HG03159 (cell line): Measurements from ENCODE around the gene HIRIP3.

Experiments used
- ATAC-seq: cut with Tn5 transposase; IDR thresholded peaks from one replicate; pipeline ENCODE4 v1.9.1; 2021; ENCODE audit warnings: mild to moderate bottlenecking, moderate library complexity; ENCODE audit not compliant: unreplicated experiment

HIRIP3 gene

DNA sequence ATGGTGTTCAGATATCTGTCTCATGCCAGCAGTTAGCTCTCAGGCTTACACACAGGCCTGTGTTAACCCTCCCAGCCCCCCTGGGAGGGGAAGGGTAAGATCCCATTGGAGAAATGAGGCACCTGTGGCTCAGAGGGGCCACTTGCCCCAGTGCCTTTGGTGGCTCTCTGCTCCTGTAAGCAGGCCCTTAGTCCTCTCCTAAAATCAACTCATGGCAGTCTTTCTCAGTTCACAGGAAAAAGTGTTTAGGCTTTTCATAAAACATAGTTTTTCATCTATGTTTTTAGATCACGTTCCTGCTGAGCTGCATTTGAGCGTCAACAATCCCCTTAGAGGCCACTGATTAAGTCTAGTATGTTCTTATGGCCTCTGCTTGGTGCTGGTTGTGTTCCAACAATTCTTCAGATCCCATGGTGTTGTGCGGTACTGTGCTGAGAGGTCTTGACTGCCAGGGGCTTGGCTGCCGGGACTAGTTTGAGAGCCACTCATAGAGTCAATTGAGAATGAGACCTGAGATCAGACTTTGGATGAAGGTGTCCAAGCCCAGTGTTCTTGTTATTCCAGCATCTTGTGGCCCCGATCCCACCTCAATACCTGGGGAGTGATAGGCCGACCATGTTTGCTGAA is 11.2 kb downstream of the HIRIP3 start:
- ATAC-seq, result no peak

DNA sequence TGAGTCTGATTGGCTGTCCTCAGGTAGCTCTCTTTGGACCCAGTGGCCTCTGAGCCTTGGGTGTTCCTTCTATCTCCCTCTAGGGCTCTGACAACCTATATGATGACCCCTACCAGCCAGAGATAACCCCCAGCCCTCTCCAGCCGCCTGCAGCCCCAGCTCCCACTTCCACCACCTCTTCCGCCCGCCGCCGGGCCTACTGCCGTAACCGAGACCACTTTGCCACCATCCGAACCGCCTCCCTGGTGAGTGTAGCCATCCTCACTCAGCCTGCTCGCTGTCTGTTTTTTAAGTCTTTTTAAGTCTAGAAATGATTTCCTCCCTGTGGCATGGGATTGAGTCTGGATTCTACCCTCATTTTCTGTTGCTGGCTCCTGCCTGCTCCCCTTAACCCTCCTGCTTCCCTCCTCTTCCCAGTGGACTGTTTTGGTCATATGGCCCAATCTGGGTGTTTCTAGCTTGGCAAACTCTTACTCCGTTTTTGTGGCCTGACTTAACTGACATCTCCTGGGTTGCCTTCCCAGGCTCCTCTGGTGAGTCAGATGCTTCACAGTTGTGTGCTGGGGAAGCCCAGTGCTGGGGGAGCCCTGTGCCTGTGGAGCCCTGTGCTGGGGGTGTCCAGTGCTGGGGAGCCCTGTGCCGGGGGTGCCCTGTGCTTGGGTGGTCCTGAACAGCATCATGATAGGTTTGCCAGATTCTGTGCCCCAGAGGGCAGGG is 11.8 kb downstream of the HIRIP3 start:
- no peak for ATAC-seq

DNA sequence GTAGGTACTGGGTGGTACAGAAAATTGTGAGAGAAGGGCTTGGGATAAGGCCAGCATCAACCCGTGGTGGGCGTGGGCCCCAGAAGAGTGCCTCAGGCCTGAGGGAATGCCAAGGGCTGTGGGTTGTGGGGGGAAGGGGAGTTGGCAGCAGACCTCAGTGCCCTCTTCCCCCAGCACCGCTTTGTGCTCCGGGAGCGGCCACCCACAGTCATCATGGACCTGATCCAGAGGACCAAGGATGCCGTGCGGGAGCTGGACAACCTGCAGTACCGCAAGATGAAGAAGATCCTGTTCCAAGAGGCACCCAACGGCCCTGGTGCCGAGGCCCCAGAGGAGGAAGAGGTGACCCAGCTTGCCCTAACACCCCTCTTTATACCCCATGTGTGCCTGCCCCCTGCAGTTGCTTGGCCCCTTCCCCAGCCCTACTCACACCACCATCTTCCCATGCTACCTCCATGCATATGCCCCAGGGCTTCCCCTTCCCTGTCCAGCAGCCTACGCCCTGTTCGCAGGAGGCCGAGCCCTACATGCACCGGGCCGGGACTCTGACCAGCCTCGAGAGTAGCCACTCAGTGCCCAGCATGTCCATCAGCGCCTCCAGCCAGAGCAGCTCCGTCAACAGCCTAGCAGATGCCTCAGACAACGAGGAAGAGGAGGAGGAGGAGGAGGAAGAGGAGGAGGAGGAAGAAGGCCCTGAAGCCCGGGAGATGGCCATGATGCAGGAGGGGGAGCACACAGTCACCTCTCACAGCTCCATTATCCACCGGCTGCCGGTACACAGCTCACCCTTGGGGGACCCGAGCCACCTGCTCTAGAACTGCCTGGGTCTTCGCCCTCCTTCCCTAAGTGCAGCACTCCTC is 12.6 kb downstream of the HIRIP3 start:
- no peak for ATAC-seq

DNA sequence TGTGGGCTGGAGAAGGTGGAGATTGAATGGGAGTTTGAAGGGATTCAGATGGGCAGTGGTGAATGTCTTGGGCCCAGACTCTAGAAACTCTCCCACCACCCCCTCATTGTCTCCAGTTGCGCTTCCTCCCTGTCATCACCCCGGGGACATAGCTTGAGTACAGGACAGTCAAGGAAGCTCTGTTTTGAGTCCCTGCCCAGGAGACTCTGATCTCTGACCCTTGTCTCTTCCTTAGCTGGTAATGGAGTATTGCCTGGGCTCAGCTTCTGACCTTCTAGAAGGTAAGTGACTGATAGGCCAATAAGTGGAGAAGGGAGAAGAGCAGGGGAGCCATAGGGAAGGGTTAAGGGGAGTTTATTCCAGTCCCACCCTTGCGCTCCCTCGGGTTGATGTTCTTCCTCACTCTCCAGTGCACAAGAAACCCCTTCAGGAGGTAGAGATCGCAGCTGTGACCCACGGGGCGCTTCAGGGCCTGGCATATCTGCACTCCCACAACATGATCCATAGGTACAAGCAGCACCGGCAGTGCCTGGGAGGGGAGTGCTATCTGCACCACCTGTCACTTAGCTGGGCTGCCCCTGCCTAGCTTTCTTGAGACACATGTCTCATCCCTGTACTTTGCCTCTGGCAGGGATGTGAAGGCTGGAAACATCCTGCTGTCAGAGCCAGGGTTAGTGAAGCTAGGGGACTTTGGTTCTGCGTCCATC is 16.7 kb downstream of the HIRIP3 start:
- no peak for ATAC-seq

DNA sequence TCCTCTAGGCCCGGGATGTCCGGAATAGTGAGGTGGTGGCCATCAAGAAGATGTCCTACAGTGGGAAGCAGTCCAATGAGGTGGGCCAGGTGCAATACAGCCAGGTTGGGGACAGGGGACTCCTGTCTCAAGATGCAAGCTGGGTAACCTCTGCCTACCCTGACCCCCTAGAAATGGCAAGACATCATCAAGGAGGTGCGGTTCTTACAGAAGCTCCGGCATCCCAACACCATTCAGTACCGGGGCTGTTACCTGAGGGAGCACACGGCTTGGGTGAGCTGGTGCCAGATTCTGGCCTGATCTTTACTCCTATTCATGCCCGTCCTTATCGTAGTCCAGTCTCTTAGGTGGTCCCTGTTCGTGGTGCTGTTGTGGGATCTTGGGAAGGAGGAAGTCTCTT is 17.3 kb downstream of the HIRIP3 start:
- ATAC-seq, result no peak

DNA sequence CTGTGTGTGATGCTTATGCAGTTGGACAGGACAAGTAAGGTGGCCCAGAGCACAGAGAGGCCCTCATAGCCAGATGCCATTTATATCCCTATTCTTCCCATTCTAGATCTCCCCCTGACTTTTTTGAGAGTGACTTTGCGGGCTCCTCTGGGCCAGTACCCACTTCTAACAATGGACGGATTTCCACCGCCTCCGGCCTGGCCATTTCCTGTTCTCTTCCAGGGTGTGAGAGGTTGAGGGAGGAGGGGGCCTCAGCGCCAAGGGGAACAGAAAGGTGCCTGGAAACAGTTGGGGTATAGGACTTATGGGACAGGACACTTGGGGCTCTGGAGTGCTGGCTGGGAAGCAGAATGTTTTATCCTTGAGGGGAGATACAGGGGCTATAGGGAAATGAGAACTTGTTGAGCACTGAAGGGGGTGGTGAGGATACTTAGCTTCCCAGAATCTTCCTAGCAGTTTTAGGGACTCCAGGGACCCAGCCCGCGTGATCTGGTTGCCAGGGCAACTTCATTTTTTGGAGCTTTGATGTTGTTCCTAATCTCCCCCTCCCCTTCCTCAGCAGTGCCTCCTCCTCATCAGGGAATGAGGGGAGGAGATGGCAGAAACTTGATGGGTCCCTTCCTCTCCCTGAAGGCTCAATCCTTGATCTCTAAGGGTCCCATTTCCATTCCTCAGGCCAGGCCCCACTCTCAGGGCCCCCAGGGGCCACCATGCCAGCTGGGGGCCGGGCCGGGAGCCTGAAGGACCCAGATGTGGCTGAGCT is 18.2 kb downstream of the HIRIP3 start:
- no peak for ATAC-seq

DNA sequence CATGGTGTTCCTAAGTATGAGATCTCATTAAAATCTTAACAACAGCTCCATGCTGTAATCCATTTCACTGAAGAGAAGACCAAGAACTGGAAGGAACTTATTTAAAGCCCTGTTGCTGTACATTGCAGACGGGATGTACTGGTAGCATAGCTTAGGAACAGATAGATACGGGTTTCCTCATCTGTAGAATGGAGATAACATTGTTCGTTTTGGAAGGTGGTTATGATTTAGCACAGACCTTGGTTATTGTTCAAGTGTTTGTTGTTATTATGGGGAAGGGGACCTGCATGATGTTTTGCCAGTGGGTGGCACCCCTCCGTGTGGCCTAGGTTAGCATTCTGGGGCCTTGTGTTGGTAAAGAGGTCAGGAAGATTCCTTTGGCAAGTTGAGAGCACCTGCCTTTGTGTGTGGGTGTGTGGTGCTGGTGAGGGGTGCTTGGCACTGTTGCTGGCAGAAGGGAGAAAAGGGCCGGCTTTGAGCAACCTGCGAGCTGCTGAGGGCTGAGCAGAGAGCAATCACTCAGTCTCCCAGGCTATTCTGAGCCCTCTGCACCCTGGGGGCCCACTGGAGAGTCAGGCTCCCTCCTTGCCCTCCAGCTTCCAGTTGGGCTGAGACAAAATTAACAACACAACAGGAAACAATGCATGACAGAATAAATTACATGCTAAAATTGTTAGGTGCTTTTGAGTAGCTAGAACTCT is 19.5 kb downstream of the HIRIP3 start:
- ATAC-seq, result no peak

DNA sequence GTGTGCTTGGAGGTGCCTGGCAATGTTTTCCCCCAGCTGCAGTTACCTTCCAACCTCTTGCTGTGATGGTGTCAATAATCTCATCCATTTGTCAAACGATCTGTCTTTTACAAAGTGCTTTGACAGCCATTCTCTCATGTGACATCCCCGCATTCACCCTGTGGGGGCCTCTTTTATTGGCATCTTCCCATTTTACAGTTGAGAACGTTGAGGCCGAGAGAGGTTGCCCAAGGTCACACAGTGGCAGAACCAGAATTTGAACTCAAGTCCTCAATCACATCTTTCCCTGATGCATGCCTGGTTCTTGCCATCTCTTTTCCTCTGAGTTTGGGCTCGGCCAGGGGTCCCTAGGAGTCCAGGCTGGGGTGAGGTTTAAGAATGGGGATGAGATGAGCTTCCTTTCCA is 20.3 kb downstream of the HIRIP3 start:
- ATAC-seq, result no peak

DNA sequence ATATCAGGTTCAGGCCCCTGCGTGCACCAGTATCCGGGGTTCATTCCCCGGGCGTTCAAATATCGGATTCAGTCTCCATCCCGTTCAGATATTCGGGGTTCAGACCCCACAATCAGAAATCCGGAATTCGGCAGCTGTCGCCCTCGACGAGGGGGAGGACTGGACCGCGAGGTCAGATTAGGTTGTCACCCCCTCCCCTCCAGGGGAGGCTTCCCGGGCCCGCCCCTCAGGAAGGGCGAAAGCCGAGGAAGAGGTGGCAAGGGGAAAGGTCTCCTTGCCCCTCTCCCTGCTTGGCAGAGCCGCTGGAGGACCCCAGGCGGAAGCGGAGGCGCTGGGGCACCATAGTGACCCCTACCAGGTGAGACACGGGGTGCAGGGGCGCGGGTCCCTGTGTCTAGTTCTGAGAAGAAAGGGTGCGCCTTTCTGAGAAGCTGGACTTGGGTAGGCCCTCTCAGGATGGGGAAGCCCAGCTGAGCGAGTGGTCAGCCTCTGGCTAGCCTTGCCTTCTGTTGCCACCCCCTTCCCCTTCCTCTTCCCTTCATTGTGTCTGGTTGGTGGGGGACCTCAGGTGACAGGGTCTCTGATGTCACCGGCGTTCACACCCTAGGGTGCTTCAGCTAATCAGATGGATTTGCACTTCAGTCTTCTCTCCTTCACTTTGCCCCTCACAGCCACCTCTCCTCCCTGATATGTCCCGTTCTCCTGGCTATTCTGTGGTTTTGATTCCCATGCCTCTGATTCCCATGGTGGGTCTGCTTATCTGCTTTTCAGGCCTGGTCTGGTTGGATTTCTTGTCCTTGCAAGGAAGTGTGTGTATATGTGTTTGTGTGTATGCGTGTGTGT is 20.9 kb downstream of the HIRIP3 start:
- no peak for ATAC-seq

DNA sequence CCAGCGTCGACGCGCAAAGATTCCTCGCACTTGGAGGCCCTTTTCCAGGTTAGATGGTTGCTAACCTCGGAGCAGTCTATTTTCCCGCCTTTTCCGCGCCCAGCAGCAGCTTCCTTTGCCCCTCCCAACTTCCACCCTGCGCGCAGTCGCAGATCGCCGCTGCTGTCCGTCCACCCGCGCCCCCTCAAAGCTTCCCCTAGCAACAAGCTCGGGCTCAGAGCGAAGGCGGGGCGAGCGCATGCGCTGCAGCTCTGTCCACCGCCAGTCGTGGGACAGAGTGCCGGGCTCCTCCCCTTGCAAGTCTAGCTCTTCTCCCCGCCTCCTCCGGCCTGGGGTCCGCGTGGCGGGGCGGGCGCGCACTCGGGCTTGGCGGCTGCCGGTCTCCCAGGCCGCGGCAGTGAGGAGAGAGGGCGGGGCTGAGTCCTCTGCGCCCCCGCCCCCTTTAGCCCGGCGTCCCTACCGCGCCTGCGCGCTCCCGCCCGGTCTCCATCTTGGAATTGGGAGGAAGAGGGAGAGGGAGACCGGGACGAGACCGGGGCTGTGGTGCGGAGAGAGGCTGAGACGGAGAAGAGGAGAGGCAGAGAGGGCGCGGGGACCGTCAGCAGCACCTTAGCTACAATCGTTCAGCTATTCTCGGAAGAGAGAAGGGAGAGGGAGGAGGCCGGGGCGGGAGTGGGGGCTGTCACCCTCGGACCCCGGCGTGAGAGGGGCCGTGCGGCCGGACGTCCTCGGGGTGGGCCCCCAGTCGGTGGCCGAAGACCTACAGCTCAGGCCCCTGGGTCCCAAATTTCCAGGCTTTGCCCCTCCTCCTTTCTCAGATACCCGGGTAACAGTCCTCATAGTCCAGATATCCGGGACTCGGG is 21.8 kb downstream of the HIRIP3 start, which contains the start of gene TAOK2:
TSS of gene TAOK2 (plus strand) at position 485 of the 863 bp plus-strand sequence. CDS start 3,905 bp downstream, outside the sequence.
- ATAC-seq, result peak; percentile 96

DNA sequence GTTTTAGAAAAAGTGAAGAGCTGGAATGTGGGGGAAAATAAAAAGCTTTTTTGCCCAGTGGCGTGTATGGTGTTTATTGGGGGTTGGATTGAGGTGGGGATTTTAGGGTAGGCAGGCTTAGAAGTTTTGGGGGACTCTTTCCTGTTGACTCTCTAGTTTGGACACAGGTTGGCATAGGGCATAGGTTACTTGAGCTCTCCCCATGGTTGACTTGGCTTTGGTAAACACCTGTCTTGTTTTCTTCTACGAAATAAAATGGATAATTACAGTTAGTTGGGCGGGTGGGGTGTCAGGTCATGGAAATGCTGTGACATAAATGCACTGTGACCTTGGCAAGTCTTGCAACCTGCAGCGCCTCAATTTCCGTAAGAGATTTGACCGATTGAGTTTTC is 22.4 kb downstream of the HIRIP3 start:
- no peak for ATAC-seq

DNA sequence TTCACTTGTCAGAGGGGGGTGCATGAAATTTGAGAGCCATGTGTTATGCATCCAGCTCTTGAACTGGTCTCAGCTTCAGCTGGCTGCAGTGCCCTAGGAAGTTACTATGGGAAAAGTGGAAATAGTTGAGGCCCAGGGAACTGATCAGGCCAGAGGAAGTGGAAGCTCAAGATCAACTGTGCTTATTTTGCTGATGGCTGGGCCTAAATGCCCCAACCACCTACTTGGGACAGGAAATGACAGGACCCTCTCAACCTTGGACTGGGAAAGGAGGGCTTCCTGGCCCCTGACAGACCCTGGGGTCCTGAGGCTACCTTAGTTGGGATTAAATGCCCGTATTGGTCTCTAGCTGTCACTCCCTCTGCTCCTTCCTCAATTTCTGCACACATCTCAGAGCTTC is 22.9 kb downstream of the HIRIP3 start:
- ATAC-seq, result no peak

DNA sequence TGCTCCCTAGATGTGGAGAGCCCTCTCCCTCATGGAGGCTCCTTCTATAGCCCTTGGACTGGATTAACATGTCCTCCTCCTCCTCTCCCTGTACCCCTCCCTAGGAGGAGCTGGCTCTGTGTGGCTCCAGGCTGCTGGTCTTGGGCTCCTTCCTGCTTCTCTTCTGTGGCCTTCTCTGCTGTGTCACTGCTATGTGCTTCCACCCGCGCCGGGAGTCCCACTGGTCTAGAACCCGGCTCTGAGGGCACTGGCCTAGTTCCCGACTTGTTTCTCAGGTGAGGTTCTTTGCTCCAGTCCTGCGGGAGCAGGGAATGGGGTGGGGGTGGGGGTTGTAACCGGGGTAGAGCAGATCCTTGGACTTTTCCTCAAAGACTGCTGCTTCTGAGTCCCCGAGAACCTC is 24.1 kb downstream of the HIRIP3 start:
- ATAC-seq, result no peak

DNA sequence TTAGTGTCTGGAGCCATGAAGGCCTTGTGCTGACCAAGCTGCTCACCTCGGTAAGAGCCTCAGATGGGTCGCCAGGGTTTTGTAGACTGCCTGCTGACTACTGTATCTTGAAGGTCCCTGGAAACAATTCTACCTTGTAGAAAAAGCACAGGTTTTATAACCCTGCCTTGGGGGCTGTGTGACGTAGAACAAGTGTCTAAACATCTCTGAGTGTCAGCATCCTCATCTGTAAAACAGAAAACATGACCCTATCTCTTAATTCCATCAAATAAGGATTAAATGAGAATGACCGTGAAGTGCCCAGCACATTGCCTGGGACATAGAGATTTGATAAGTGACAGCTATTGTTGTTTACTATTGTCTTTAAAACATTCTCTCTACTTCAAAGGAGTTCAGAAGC is 27.2 kb downstream of the HIRIP3 start:
- no peak for ATAC-seq

DNA sequence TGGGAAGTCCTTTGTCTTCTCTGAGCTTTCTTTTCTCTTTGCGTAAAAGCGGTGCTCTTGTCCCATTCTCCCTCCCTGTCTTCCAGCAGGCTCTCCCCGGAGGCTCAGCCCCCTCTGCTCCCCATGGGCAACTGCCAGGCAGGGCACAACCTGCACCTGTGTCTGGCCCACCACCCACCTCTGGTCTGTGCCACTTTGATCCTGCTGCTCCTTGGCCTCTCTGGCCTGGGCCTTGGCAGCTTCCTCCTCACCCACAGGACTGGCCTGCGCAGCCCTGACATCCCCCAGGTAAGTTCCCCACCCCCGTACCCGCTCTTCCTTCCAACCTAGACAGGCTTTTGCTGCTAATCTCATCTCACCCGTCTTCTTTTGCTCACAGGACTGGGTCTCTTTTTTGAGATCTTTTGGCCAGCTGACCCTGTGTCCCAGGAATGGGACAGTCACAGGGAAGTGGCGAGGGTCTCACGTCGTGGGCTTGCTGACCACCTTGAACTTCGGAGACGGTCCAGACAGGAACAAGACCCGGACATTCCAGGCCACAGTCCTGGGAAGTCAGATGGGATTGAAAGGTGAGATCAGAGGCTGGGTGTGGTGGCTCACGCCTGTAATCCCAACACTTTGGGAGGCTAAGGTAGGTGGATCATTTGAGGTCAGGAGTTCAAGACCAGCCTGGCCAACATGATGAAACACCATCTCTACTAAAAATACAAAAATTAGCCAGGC is 32.2 kb downstream of the HIRIP3 start:
- no peak for ATAC-seq

DNA sequence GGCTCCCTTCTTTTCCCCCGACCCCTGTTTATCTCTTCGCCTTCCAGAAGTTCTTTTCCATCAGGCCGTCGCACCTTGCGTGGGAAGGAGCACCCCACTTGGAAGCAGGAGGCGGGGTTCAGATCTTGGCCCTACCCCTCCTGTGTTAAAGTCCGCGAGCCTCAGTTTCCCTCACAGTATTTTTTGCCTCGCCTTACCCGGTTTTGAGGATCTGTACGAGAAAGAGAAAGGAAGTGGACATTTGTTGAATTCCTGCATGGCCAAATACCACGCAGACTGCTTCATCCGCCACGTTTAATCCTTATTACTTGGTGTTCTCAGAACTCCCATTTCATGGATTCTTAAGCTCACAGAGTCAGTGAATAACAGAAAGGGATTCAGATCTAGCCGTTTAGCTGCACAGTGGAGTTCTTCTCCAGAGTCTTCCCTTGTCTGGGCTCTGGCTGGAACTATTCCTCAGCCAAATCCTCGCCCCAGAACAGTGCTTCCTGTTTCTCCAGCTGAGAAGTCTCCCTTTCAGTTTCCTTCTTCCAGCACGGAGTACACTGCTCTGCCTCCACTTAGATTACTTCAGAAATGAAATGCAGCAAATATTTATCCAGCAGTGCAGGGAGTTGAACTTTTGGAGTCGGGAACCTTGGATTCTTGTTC is 32.9 kb downstream of the HIRIP3 start:
- ATAC-seq, result no peak
